Astrocyte of the cerebellum (primary cell): Measurements from ENCODE around the gene KRT2.

Source experiments
- DNase-seq: peaks from one replicate; pipeline ENCODE4 v3.0.0-alpha.2; 2011; ENCODE audit warnings: low read depth
- H3K4me3 ChIP-seq: 2 replicates; pipeline ENCODE4 v1.5.1; 2011; ENCODE audit warnings: mild to moderate bottlenecking, low read depth, low read length, moderate library complexity
- in situ Hi-C: cut with HindIII; loops from 2 replicates; pipeline ENCODE4 v1.10.0; 2017; ENCODE audit warnings: low sequenced_read_pairs
- TF ChIP-seq, protein P1 (sequence below): IDR thresholded peaks from 2 replicates; pipeline ENCODE4 v1.5.1; 2012; ENCODE audit warnings: low read length, low read depth, moderate library complexity, mild to moderate bottlenecking; ENCODE audit errors: missing control alignments

KRT2 gene

DNA sequence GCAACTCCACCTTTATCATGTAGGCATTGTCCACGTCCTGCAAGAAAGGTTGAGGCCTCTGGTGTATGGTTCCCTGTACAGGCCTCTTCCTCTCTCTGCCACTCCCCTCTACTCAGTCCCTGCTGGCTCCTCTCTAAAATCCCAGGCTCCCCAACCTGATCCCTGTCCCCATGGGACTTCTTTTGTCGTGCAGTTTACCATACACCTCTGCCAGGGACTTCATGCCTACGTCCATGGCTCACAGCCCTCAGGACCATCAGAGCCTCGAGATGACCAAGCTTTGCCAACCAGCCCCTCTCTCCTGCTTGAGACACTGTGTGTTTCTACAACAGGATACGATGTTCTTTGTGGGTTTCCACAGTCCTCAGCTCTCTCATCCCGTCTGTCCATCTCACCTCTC, 2.9 kb downstream of the KRT2 start:
- no peak overlapping the region for H3K4me3 ChIP-seq
- no peak for DNase-seq
- in situ Hi-C loops, result loop anchor here (5.0 kb wide), 1 partner anchor 68 kb away; no protein-coding TSS in a partner anchor
- TF ChIP-seq, protein P1, sequence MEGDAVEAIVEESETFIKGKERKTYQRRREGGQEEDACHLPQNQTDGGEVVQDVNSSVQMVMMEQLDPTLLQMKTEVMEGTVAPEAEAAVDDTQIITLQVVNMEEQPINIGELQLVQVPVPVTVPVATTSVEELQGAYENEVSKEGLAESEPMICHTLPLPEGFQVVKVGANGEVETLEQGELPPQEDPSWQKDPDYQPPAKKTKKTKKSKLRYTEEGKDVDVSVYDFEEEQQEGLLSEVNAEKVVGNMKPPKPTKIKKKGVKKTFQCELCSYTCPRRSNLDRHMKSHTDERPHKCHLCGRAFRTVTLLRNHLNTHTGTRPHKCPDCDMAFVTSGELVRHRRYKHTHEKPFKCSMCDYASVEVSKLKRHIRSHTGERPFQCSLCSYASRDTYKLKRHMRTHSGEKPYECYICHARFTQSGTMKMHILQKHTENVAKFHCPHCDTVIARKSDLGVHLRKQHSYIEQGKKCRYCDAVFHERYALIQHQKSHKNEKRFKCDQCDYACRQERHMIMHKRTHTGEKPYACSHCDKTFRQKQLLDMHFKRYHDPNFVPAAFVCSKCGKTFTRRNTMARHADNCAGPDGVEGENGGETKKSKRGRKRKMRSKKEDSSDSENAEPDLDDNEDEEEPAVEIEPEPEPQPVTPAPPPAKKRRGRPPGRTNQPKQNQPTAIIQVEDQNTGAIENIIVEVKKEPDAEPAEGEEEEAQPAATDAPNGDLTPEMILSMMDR, result no peak

DNA sequence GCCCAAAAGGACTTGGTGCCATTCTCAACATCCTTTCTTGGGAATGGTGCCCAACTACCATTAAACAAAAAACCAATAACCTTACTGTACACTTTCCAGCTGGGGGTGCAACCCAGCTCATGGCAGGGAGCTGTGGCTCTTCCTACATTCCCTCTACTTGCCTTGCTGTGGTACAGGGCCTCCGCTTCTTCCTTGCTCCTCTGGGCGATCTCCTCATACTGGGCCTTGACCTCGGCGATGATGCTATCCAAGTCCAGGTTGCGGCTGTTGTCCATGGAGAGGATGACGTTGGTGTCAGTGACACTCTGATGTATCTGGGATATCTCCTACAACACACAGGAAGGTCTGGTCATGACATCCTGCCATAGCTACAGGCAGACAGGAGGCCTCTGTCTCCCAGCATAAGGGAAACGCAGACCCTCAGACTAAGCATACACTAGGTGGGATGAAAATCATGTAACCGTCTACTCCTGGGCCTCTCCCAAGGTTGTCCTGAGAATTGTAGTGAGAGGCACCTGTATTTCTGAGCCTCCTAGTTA, 3.9 kb downstream of the KRT2 start:
- DNase-seq, result no peak
- in situ Hi-C loops, result loop anchor here (5.0 kb wide), 1 partner anchor 69 kb away; no protein-coding TSS in a partner anchor
- TF ChIP-seq, protein P1, result no peak
- H3K4me3 ChIP-seq, result no peak overlapping the region

DNA sequence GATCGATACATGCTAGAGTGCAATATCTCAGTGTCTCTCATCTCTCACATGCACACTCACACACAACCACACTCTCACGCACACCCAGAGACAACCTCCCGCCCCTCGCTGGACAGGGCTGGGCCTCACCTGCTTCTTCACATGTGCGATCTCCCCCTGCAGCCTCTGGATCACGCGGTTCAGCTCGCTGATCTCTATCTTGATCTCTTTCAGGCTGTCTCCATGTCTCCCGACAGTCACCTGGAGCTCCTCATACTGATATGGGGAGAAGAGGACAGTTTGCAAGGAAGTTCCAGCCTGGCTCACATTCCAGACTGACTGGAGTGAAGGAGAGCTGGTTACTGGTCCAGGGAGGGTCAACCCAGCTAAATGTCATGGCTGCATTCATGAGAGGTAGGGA, 4.4 kb downstream of the KRT2 start:
- no peak for DNase-seq
- TF ChIP-seq, protein P1, result no peak
- no peak overlapping the region for H3K4me3 ChIP-seq
- in situ Hi-C loops, result loop anchor here (5.0 kb wide), 1 partner anchor 70 kb away; no protein-coding TSS in a partner anchor

DNA sequence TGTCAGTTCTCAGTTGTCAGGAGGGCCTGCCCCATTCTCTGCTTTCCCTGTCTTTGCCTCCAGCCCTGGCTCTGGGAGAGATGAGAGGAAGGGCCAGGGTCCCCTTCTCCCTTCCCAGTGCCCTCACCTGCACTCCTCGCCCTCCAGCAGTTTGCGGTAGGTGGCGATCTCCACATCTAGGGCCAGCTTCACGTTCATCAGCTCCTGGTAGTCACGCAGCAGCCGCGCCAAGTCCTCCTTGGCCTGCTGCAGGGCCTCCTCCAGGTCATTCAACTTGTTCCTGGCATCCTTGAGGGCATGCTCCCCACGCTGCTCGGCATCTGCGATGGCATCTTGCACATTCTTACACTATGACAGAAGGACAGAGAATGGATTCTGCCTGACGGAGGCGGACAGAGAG, 5.4 kb downstream of the KRT2 start:
- DNase-seq, result no peak
- TF ChIP-seq, protein P1, result no peak
- H3K4me3 ChIP-seq, result no peak overlapping the region
- in situ Hi-C loops, result loop anchor here (5.0 kb wide), 1 partner anchor 71 kb away; no protein-coding TSS in a partner anchor

DNA sequence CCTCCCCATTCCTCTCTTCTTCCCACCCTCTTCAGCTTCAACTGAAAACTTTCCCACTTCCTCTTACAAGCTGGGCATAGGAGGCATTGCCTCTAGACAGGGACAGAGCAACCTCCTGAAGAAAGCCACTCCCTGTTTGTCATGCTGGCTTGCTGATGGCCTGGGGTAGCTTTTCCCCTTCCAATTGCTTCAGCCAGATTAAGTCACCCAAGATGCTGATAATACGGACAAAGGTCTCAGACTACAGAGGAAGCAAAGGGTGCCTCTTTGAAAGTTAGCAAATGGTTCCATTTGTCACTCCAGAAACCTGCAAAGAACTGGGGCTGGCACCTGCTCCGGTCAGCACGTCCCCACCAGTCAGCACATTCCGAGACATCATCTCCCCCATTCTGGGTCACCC, 6.0 kb downstream of the KRT2 start:
- no peak overlapping the region for H3K4me3 ChIP-seq
- no peak for DNase-seq
- TF ChIP-seq, protein P1, result no peak
- in situ Hi-C loops, result loop anchor here (5.0 kb wide), 1 partner anchor 71 kb away; no protein-coding TSS in a partner anchor

DNA sequence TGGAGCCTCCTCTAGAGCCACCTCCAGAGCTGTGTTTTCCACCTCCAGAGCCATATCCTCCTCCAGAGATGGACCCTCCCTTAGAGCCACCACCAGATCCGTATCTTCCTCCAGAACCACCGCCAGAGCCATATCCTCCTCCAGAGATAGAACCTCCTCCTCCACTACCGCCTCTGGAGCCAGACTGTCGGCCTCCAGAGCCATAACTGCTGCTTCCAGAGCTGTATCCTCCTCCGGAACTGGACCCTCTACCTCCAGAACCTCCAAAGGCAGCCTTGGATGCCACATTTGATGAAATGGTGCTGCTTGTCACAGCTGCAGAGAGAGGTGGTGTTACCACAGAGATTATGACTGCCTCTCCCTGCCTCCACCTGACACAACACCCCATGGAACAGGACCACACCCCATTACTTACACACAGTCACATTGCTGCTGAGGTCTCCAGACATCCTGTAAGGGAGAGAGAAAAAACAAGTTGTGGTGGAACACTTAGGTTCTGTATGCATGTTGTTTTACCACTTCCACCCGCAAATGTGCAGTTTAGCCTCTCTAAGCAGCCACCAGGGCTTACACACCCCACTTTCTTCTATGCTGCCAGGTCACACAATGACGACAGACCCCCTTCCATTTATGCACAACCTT, 6.8 kb downstream of the KRT2 start:
- DNase-seq, result no peak
- H3K4me3 ChIP-seq, result no peak overlapping the region
- TF ChIP-seq, protein P1, result no peak
- in situ Hi-C loops, result loop anchor here (5.0 kb wide), 1 partner anchor 72 kb away; no protein-coding TSS in a partner anchor
